Measurements from ENCODE around the gene BMPR1A. TPM values are rescaled to one million over a fixed set of nuclear protein-coding genes. Genes with fewer than 3 reads are reported as not detected.
"Not testable (repeated sequence)": the region's sequence is repeated elsewhere in the genome, so short reads cannot be mapped to it uniquely, and the experiment has no call there.

The BMPR1A gene
- total RNA-seq, 1 donor from 2014 or later: 74.2 TPM

DNA sequence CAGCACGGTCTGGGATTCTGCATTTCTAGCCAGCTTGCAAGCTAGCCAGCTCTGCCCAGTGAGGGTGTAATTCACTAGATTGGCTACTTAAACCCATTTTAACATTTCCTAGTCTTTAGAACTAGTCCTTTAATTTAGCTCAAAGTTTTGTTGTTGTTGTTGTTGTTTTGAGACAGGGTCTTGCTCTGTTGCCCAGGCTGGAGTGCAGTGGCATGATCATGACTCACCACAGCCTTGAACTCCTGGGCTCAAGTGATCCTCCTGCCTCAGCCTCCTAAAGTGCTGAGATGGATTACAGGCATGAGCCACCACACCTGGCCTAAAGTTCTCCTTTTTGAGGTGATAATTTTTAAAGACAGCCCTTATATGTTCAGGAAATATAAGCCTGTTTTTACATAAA lies 94.1 kb downstream of the BMPR1A start:
- Mint-ChIP-seq H3K4me3 (ENCODE audit: unreplicated experiment) (no peak overlapping the region), H3K36me3 (ENCODE audit: low read depth) (peaks cover 6% of the 10 kb centered on the region), H3K27me3 (ENCODE audit: low read depth) (no peaks in the 10 kb centered on the region), H3K4me1 (ENCODE audit: low read depth) (peaks cover 4% of the 10 kb centered on the region), H3K27ac (ENCODE audit: unreplicated experiment) (no peak overlapping the region), H3K9me3 (ENCODE audit: low read depth) (no peaks in the 10 kb centered on the region)
- TF ChIP-seq, protein P1, sequence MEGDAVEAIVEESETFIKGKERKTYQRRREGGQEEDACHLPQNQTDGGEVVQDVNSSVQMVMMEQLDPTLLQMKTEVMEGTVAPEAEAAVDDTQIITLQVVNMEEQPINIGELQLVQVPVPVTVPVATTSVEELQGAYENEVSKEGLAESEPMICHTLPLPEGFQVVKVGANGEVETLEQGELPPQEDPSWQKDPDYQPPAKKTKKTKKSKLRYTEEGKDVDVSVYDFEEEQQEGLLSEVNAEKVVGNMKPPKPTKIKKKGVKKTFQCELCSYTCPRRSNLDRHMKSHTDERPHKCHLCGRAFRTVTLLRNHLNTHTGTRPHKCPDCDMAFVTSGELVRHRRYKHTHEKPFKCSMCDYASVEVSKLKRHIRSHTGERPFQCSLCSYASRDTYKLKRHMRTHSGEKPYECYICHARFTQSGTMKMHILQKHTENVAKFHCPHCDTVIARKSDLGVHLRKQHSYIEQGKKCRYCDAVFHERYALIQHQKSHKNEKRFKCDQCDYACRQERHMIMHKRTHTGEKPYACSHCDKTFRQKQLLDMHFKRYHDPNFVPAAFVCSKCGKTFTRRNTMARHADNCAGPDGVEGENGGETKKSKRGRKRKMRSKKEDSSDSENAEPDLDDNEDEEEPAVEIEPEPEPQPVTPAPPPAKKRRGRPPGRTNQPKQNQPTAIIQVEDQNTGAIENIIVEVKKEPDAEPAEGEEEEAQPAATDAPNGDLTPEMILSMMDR (IDR thresholded peaks at IDR 0.05): no peak
- no peak for DNase-seq (ENCODE audit: low spot score)

DNA sequence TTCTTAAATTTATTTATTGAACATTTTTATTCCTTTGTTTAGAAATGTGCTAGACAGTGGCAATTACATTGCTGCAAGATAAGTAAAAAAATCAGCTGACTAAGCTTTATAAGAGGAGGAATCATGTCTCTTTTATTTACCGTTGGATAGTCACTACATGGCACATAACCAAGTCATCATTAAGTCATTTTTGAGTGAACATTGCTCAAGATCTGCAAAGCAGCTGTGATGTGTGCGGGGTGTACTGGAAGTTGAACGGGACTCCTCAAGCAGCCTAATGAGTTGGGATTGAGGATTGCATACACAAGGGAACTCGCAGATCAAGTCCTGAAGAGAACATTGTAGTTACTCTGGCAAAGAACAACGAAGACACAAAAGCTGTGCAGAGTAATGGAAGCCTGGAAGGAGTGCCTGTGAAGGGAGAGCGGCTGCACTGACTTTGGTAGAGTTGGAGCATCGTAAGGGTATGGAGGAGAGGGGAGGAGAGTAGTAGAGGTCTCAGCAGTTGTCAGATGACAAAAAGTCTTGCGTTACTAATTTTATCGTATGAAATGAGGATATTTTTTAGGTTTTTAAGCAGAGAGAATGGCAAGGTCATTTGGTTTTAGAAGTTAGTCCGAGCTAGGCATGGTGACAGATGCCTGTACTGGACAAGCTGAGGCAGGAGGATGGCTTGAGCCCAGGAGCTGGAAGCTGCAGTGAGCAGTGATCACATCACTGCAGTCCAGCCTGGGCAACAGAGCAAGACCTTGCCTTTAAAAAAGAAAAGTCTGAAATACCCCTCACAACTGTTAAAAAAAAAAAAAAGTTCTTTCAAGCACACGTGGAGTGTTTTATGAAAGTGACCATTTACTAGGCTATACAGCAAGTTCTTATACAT lies 95.1 kb downstream of the BMPR1A start:
- H3K4me1 Mint-ChIP-seq (ENCODE audit: low read depth): peaks cover 8% of the 10 kb centered on the region
- H3K27ac Mint-ChIP-seq (ENCODE audit: unreplicated experiment): no peak overlapping the region
- TF ChIP-seq, protein P1 (IDR thresholded peaks at IDR 0.05): no peak
- no peak overlapping the region for H3K4me3 Mint-ChIP-seq (ENCODE audit: unreplicated experiment)
- no peaks in the 10 kb centered on the region for H3K27me3 Mint-ChIP-seq (ENCODE audit: low read depth)
- peaks cover 8% of the 10 kb centered on the region for H3K36me3 Mint-ChIP-seq (ENCODE audit: low read depth)
- H3K9me3 Mint-ChIP-seq (ENCODE audit: low read depth): no peaks in the 10 kb centered on the region
- no peak for DNase-seq (ENCODE audit: low spot score)

DNA sequence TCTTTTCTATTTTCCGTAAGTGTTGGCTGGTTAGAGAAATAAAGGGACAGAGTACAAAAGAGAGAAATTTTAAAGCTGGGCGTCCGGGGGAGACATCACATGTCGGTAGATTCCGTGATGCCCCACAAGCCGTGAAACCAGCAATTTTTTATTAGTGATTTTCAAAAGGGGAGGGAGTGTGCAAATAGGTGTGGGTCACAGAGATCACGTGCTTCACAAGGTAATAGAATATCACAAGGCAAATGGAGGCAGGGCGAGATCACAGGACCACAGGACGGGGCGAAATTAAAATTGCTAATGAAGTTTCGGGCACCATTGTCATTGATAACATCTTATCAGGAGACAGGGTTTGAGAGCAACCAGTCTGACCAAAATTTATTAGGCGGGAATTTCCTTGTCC lies 97.2 kb downstream of the BMPR1A start:
- H3K9me3 Mint-ChIP-seq (ENCODE audit: low read depth); DNase-seq (ENCODE audit: low spot score); H3K27ac Mint-ChIP-seq (ENCODE audit: unreplicated experiment); H3K4me3 Mint-ChIP-seq (ENCODE audit: unreplicated experiment); H3K27me3 Mint-ChIP-seq (ENCODE audit: low read depth): not testable (repeated sequence)
- Mint-ChIP-seq H3K4me1 (ENCODE audit: low read depth) (peaks cover 15% of the 10 kb centered on the region), H3K36me3 (ENCODE audit: low read depth) (peaks cover 12% of the 10 kb centered on the region)

DNA sequence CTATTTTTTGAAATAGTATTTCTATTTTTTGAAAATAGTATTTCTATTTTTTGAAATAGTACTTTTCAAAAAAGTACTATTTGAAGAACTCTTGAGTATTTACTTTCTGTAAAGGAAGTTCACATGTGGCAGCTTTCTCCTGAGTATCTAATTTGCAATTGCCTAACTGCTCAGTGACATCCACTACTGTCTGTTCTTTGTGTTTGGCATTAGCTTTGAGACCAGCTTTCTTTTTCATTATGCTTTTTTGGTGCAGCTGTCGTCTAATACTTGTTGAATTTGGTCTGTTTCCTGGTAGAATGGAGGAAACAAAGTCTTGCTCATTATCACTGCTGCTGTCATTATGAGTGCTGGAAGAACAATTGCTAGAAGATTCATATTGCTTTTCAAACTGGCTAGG lies 99.1 kb downstream of the BMPR1A start:
- peaks cover 15% of the 10 kb centered on the region for H3K4me1 Mint-ChIP-seq (ENCODE audit: low read depth)
- TF ChIP-seq, protein P1 (IDR thresholded peaks at IDR 0.05): no peak
- no peak overlapping the region for H3K4me3 Mint-ChIP-seq (ENCODE audit: unreplicated experiment)
- peaks cover 16% of the 10 kb centered on the region for H3K36me3 Mint-ChIP-seq (ENCODE audit: low read depth)
- no peaks in the 10 kb centered on the region for H3K27me3 Mint-ChIP-seq (ENCODE audit: low read depth)
- DNase-seq (ENCODE audit: low spot score): no peak
- peaks cover 3% of the 10 kb centered on the region for H3K9me3 Mint-ChIP-seq (ENCODE audit: low read depth)
- H3K27ac Mint-ChIP-seq (ENCODE audit: unreplicated experiment): no peak overlapping the region

DNA sequence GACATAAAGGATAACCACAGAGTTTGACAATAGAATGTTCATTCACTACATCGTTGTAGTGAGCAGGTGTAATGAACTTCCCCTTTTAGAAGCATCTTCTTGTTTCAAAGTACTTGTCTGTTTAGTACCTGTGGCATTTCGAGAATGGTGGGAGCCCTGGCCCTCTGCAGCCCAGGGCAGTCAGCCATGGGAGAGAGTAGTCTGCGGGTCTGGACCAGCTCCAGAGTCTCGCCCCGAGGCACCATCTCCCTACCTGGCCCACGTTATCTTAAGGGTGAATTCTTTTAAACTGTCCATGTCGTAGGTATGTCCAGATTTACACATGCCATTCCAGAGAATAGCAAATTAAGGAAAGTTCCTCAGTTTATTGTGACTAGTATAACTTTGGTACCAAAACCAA lies 99.7 kb downstream of the BMPR1A start:
- Mint-ChIP-seq H3K36me3 (ENCODE audit: low read depth) (peaks cover 16% of the 10 kb centered on the region), H3K27ac (ENCODE audit: unreplicated experiment) (no peak overlapping the region), H3K9me3 (ENCODE audit: low read depth) (peaks cover 3% of the 10 kb centered on the region), H3K27me3 (ENCODE audit: low read depth) (no peaks in the 10 kb centered on the region), H3K4me1 (ENCODE audit: low read depth) (peaks cover 15% of the 10 kb centered on the region), H3K4me3 (ENCODE audit: unreplicated experiment) (no peak overlapping the region)
- TF ChIP-seq, protein P1 (IDR thresholded peaks at IDR 0.05): no peak
- no peak for DNase-seq (ENCODE audit: low spot score)

Measured in chondrocyte (in vitro differentiated cells).